Chondrocyte (in vitro differentiated cells): ENCODE measurements around the gene ITSN1. TPM values are rescaled to one million over a fixed set of nuclear protein-coding genes. Genes with fewer than 3 reads are reported as not detected.
"Not testable (repeated sequence)": the region's sequence is repeated elsewhere in the genome, so short reads cannot be mapped to it uniquely, and the experiment has no call there.

ENCODE experiments used
- DNase-seq: peaks from one replicate; pipeline ENCODE4 v3.0.0; 2021; ENCODE audit warnings: mixed read lengths, low spot score
- H3K27ac Mint-ChIP-seq: one replicate; pipeline ENCODE4 v1.8.0; 2021; ENCODE audit warnings: mild to moderate bottlenecking, moderate library complexity, mixed read lengths; ENCODE audit not compliant: unreplicated experiment
- H3K27me3 Mint-ChIP-seq: 2 replicates; pipeline ENCODE4 v1.8.0; 2021; ENCODE audit warnings: low read depth, mixed read lengths
- H3K36me3 Mint-ChIP-seq: 2 replicates; pipeline ENCODE4 v1.8.0; 2021; ENCODE audit warnings: low read depth, mixed read lengths
- H3K4me1 Mint-ChIP-seq: 2 replicates; pipeline ENCODE4 v1.8.0; 2021; ENCODE audit warnings: low read depth, mild to moderate bottlenecking, mixed read lengths
- H3K4me3 Mint-ChIP-seq: one replicate; pipeline ENCODE4 v1.8.0; 2021; ENCODE audit warnings: mild to moderate bottlenecking, moderate library complexity, mixed read lengths; ENCODE audit not compliant: unreplicated experiment
- H3K9me3 Mint-ChIP-seq: 2 replicates; pipeline ENCODE4 v1.8.0; 2021; ENCODE audit warnings: low read depth, mixed read lengths
- total RNA-seq: library from RNA; stranded (reverse); gene quantifications from 3 replicates; pipeline ENCODE4 v1.2.1, GENCODE V29; 2021
- TF ChIP-seq, protein P1 (sequence below): fragments of 200-600 bp; sonication (generic); IDR thresholded peaks from 2 replicates; pipeline ENCODE4 v1.5.0; 2021; ENCODE audit warnings: antibody characterized with exemption, mild to moderate bottlenecking, moderate library complexity

The ITSN1 gene
- total RNA-seq, 1 donor from 2014 or later, result 29.8 TPM

DNA sequence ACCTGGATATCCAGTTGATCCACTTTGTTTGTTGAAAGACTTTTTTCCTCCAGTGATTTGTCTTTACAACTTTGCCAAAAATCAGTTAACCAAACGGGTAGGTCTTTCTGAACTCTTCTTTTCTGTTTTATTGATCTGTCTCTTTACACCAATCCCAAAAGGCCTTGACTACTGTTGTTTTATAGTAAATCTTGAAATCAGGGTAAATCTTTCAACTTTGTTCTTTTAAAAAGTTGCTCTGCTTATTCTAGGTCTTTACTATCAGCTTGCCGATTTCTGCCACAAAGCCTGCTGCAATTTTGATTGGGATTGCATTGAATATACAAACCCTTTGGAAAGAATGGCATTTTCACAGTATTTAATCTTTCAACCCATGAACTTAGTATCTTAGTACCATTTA is 66.6 kb downstream of the ITSN1 start:
- DNase-seq, result no peak
- H3K4me1 Mint-ChIP-seq, result peaks cover 36% of the 10 kb centered on the region
- H3K36me3 Mint-ChIP-seq, result peaks cover 3% of the 10 kb centered on the region
- peaks cover 15% of the 10 kb centered on the region for H3K9me3 Mint-ChIP-seq
- no peaks in the 10 kb centered on the region for H3K27me3 Mint-ChIP-seq
- no peak overlapping the region for H3K4me3 Mint-ChIP-seq
- TF ChIP-seq, protein P1, sequence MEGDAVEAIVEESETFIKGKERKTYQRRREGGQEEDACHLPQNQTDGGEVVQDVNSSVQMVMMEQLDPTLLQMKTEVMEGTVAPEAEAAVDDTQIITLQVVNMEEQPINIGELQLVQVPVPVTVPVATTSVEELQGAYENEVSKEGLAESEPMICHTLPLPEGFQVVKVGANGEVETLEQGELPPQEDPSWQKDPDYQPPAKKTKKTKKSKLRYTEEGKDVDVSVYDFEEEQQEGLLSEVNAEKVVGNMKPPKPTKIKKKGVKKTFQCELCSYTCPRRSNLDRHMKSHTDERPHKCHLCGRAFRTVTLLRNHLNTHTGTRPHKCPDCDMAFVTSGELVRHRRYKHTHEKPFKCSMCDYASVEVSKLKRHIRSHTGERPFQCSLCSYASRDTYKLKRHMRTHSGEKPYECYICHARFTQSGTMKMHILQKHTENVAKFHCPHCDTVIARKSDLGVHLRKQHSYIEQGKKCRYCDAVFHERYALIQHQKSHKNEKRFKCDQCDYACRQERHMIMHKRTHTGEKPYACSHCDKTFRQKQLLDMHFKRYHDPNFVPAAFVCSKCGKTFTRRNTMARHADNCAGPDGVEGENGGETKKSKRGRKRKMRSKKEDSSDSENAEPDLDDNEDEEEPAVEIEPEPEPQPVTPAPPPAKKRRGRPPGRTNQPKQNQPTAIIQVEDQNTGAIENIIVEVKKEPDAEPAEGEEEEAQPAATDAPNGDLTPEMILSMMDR, result no peak
- H3K27ac Mint-ChIP-seq, result no peak overlapping the region

DNA sequence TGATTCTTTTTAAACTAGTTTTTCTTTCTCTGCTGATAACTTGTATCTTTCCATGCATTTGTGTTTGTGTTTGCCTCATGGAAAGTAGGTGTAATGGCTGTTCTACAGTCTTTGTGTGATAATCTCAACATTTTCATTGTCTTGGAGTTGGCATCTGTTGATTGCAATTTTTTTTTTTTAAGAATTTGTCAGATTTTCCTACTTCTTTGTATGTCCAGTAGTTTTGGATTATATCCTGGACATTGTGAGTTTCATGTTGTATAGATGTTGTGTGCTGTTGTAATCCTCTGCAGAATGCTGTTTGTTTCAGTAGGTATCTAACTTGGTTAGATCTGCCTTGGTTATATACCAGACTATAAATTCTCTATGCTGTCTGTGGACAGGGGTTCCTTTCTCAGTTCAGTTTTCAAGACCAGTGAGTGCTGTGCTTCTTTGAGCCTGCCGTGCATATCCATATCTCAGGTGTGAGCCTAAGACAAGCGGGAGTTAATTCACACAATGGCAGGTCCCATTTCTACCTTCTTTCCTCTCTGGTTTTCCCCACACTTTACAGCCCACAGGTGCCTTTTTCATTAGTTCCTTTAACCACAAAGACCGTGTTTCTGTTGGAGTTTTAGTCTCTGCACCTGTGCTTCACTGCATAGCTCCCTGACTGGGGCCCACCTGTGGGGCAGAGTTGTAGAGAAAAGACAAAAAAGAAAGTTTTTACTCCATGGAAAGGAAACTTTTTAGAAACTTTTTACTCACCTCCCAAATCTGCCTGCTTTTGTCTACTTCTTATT is 69.9 kb downstream of the ITSN1 start:
- Mint-ChIP-seq H3K27me3 (no peaks in the 10 kb centered on the region), H3K4me3 (no peak overlapping the region), H3K27ac (no peak overlapping the region), H3K36me3 (peaks cover 3% of the 10 kb centered on the region), H3K9me3 (peaks cover 15% of the 10 kb centered on the region), H3K4me1 (peaks cover 30% of the 10 kb centered on the region)
- TF ChIP-seq, protein P1, result no peak
- DNase-seq, result no peak

DNA sequence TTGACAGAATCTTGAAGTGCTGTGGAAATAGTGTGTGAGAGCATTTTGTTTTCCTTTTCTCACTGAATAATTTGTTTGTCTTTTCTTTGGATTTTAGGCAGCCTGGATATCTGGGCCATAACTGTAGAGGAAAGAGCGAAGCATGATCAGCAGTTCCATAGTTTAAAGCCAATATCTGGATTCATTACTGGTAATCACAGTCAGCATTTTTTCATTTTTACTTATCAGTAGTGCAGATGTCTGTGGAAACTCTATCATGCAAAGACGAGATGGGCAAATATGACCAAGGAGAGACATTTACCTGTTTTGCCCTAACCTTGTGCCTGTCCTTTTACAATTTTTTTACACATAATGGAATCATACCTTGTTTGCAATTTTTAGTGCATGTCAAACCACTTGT is 78.8 kb downstream of the ITSN1 start:
- no peak overlapping the region for H3K27ac Mint-ChIP-seq

DNA sequence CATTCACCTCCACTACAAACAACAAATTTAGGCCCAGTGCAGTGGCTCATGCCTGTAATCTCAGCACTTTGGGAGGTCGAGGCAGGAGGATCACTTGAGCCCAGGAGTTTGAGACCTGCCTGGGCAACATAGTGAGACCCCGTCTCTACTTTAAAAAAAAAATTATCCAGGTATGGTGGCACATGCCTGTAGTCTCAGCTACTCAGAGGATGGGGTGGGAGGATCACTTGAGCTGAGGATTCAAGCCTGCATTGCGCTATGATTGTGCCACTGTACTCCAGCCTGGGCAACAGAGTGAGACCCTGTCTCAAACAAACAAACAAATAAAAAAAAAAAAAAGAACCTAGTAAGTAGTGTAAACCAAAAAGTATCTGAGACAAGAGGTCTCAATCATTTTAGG is 86.8 kb downstream of the ITSN1 start:
- DNase-seq, H3K4me3 Mint-ChIP-seq, H3K4me1 Mint-ChIP-seq, H3K27ac Mint-ChIP-seq, H3K27me3 Mint-ChIP-seq, H3K9me3 Mint-ChIP-seq: not testable (repeated sequence)
- H3K36me3 Mint-ChIP-seq, result peaks cover 14% of the 10 kb centered on the region

More for the DNA sequence above, 78.8 kb downstream of the ITSN1 start:
- H3K36me3 Mint-ChIP-seq, result peaks cover 4% of the 10 kb centered on the region
- peaks cover 6% of the 10 kb centered on the region for H3K4me1 Mint-ChIP-seq
- H3K9me3 Mint-ChIP-seq, result no peaks in the 10 kb centered on the region
- TF ChIP-seq, protein P1, result no peak
- H3K4me3 Mint-ChIP-seq, result no peak overlapping the region
- no peak for DNase-seq
- H3K27me3 Mint-ChIP-seq, result no peaks in the 10 kb centered on the region

DNA sequence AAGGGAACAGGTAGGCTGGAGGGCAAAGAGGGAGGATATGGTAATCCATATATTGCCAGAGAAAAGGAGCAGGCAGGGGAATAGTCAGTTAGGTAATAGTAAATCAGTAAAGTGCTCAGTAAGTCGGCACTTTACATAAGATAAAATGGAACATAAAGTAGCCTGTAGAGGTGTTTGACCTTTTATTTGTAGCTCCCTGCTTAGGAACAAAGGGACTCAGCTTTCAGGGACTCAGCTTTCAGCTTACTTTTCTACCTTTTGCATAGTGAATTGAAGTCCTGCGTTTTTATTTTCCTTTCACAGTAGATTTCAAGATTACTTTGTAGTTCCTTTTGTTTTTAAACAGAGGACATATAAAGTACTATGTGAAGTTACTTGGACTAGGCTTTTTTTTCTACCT is 87.3 kb downstream of the ITSN1 start:
- H3K27me3 Mint-ChIP-seq, result no peaks in the 10 kb centered on the region
- H3K36me3 Mint-ChIP-seq, result peaks cover 11% of the 10 kb centered on the region
- no peak overlapping the region for H3K27ac Mint-ChIP-seq
- no peaks in the 10 kb centered on the region for H3K4me1 Mint-ChIP-seq
- no peaks in the 10 kb centered on the region for H3K9me3 Mint-ChIP-seq
- H3K4me3 Mint-ChIP-seq, result no peak overlapping the region
- TF ChIP-seq, protein P1, result no peak
- no peak for DNase-seq

DNA sequence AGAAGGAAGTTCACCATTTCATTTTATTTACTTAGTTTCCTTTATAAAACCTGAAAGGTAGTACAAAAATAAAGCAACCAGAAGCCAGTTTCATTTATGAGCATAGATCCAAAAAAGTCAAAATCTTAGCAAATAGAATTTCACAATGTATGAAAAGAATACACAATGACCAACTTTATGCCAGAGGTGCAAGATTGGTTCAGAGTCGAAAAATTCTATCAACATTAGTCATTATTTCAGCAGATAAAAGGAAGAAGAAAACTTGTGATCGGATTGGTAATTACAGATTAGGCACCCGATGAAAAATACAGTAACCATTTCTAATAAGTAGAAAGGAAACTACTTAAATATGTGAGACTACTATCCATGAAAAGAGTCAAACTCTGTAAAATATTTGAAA is 89.1 kb downstream of the ITSN1 start:
- Mint-ChIP-seq H3K4me3 (no peak overlapping the region), H3K9me3 (no peaks in the 10 kb centered on the region), H3K27me3 (no peaks in the 10 kb centered on the region), H3K27ac (no peak overlapping the region), H3K36me3 (peaks cover 12% of the 10 kb centered on the region), H3K4me1 (no peaks in the 10 kb centered on the region)
- TF ChIP-seq, protein P1, result no peak
- no peak for DNase-seq
